Spleen (tissue), 11 donors: ENCODE results near the gene RNF157. TPM values are rescaled to one million over a fixed set of nuclear protein-coding genes. Genes with fewer than 3 reads are reported as not detected.

ENCODE experiments used
- DNase-seq: peaks from one replicate; pipeline ENCODE4 v3.0.0-alpha.2; 2020
- H3K27ac ChIP-seq, 8 donors: fragments of 200-600 bp; sonication (generic) in 7 of 8; 1 replicate in 4 of 8; 2 replicates in 4 of 8; pipeline versions ENCODE4 v1.5.0 to v1.8.0; 2016 to 2021; ENCODE audit warnings: inconsistent platforms in 4 of 8, mild to moderate bottlenecking in 4 of 8, moderate library complexity in 1 of 8
- H3K27me3 ChIP-seq, 7 donors: fragments of 200-600 bp; sonication (generic) in 6 of 7; replicated peaks in 1 of 7; 1 replicate in 4 of 7; 2 replicates in 3 of 7; pipeline versions ENCODE4 v1.5.0 to v1.8.0; 2016 to 2021; ENCODE audit warnings: inconsistent platforms in 3 of 7, mild to moderate bottlenecking in 1 of 7
- H3K36me3 ChIP-seq, 6 donors: fragments of 200-600 bp; sonication (generic) in 5 of 6; 1 replicate in 4 of 6; 2 replicates in 2 of 6; pipeline versions ENCODE4 v1.5.0 to v1.8.0; 2016 to 2021; ENCODE audit warnings: inconsistent platforms in 2 of 6
- H3K4me1 ChIP-seq, 6 donors: fragments of 200-600 bp; sonication (generic) in 5 of 6; 1 replicate in 3 of 6; 2 replicates in 3 of 6; pipeline versions ENCODE4 v1.5.0 to v1.8.0; 2016 to 2021; ENCODE audit warnings: inconsistent platforms in 3 of 6
- H3K4me3 ChIP-seq, 8 donors: fragments of 200-600 bp; sonication (generic) in 7 of 8; 1 replicate in 4 of 8; 2 replicates in 4 of 8; pipeline versions ENCODE4 v1.5.0 to v1.8.0; 2016 to 2021; ENCODE audit warnings: inconsistent platforms in 4 of 8, mild to moderate bottlenecking in 4 of 8, moderate library complexity in 2 of 8
- H3K9me3 ChIP-seq, 8 donors: fragments of 200-600 bp; sonication (generic) in 7 of 8; 1 replicate in 4 of 8; 2 replicates in 4 of 8; pipeline versions ENCODE4 v1.5.0 to v1.8.0; 2016 to 2021; ENCODE audit warnings: inconsistent platforms in 4 of 8
- CTCF ChIP-seq, 11 experiments: fragments of 200-600 bp in 7 of 11; fragments of 450-650 bp in 4 of 11; sonication (generic) in 4 of 11; IDR thresholded peaks in 8 of 11; conservative IDR thresholded peaks in 3 of 11; 1 replicate in 7 of 11; 2 replicates in 4 of 11; pipeline versions ENCODE4 v1.4.0 to v1.8.0; 2016 to 2021; ENCODE audit warnings: antibody characterized with exemption in 11 of 11, inconsistent platforms in 4 of 11, mild to moderate bottlenecking in 1 of 11
- POLR2A ChIP-seq, 3 donors: fragments of 450-650 bp; IDR thresholded peaks; one replicate each; pipeline ENCODE4 v1.5.1; 2017; ENCODE audit warnings: antibody characterized with exemption in 3 of 3, mild to moderate bottlenecking in 1 of 3
- POLR2AphosphoS5 ChIP-seq, 3 donors: sonication (generic); formaldehyde crosslinking; IDR thresholded peaks; one replicate each; pipeline ENCODE4 v1.5.1; 2017; ENCODE audit warnings: antibody characterized with exemption in 3 of 3
- WGBS, 5 donors: extraction: QIAGEN DNeasy Blood & Tissue Kit in 3 of 5; methylation state at CpG; one replicate each; pipeline versions ENCODE4 v1.1.5 to v1.1.7; 2013 to 2018; 5-methylcytosine and 5-hydroxymethylcytosine counted together
- intact Hi-C: fragments of 100-400 bp; cut with DNase I; formaldehyde crosslinking; loops from one replicate; pipeline ENCODE4 v1.15.0; 2023; ENCODE audit warnings: low total_unique reads
- polyA plus RNA-seq, 3 donors: library from polyadenylated mRNA; stranded (reverse); fragments of 200-250 nt; gene quantifications; one replicate each; pipeline ENCODE4 v1.2.1, GENCODE V29; 2013
- total RNA-seq, 7 donors: library from RNA; depleted of rRNA in 3 of 7; stranded (reverse); fragments of >200 nt in 3 of 7; fragmentation: NEBNext Ultra II Directional in 4 of 7; extraction: Animal tissue kit (Norgen Biotek cat#: 25700) in 4 of 7; gene quantifications; one replicate each; pipeline versions ENCODE4 v1.1.0 to v1.2.1, GENCODE V29; 2016 to 2021
- donor health status: healthy with polysubstance abuse.
- donor health status: DM: no; HTN: no; CAD: no; lungs with moderate emphysema.
- donor health status: DM: no; HTN: no; CAD: no.
- donor health status: Bipolar disorder and iron deficiency.
- donor health status: healthy.
- donor health status: DM: no; HTN: no; CAD: no.
- donor health status: DM: yes; HTN: yes; CAD: no.

RNF157 gene
- total and polyA plus RNA-seq, 10 donors: 0.89 to 13.0 (median 7.6) TPM

GRCh38 chr17:76170114-76170513 lies 70.2 kb downstream of the RNF157 start:
- 55 to 100% (median 81%) methylated on average over 1 of the region's 1 CpG for WGBS, 5 donors
- intact Hi-C loops: no loop called here
- no peak for DNase-seq
- Histone ChIP-seq H3K4me1 (no peaks in the 10 kb centered on the region), H3K27me3 (no peaks in the 10 kb centered on the region), H3K27ac (no peak overlapping the region), H3K9me3 (no peaks in the 10 kb centered on the region), H3K36me3 (no peaks in the 10 kb centered on the region), H3K4me3 (no peak overlapping the region)
- TF ChIP-seq CTCF (IDR thresholded peaks at IDR 0.05 in 8 of 11, conservative IDR thresholded peaks at IDR 0.05 in 3 of 11) (no peak), POLR2A (IDR thresholded peaks at IDR 0.05) (no peak), POLR2AphosphoS5 (IDR thresholded peaks at IDR 0.05) (no peak)

- Histone ChIP-seq H3K27me3 (no peaks in the 10 kb centered on the region), H3K27ac (no peak overlapping the region), H3K9me3 (no peaks in the 10 kb centered on the region), H3K4me1 (no peaks in the 10 kb centered on the region), H3K4me3 (no peak overlapping the region), H3K36me3 (no peaks in the 10 kb centered on the region)
- 80 to 93% (median 93%) methylated on average over 10 of the region's 10 CpGs for WGBS, 5 donors
- no peak for TF ChIP-seq CTCF (IDR thresholded peaks at IDR 0.05 in 8 of 11, conservative IDR thresholded peaks at IDR 0.05 in 3 of 11)
- TF ChIP-seq POLR2AphosphoS5 (IDR thresholded peaks at IDR 0.05): no peak
- no peak for TF ChIP-seq POLR2A (IDR thresholded peaks at IDR 0.05)
- intact Hi-C loops: no loop called here
- DNase-seq: no peak
Measured at GRCh38 chr17:76166906-76167305, 73.4 kb downstream of the RNF157 start.

- TF ChIP-seq CTCF (IDR thresholded peaks at IDR 0.05 in 8 of 11, conservative IDR thresholded peaks at IDR 0.05 in 3 of 11): no peak
- intact Hi-C loops: no loop called here
- Histone ChIP-seq H3K4me3 (no peak overlapping the region), H3K36me3 (no peaks in the 10 kb centered on the region), H3K9me3 (no peaks in the 10 kb centered on the region), H3K4me1 (no peaks in the 10 kb centered on the region), H3K27ac (no peak overlapping the region), H3K27me3 (no peaks in the 10 kb centered on the region)
- 83 to 91% (median 88%) methylated on average over 7 of the region's 7 CpGs for WGBS, 5 donors
- DNase-seq: no peak
Measured at GRCh38 chr17:76166168-76166567, 74.1 kb downstream of the RNF157 start.

- 77 to 88% (median 80%) methylated on average over 2 of the region's 2 CpGs for WGBS, 5 donors
- no peak for DNase-seq
- H3K4me3 ChIP-seq: no peak overlapping the region
- H3K27ac ChIP-seq: no peak overlapping the region
- TF ChIP-seq POLR2A (IDR thresholded peaks at IDR 0.05) (no peak), POLR2AphosphoS5 (IDR thresholded peaks at IDR 0.05) (no peak), CTCF (IDR thresholded peaks at IDR 0.05 in 8 of 11, conservative IDR thresholded peaks at IDR 0.05 in 3 of 11) (no peak)
- H3K27me3 ChIP-seq: no peaks in the 10 kb centered on the region
- intact Hi-C loops: no loop called here
- no peaks in the 10 kb centered on the region for H3K9me3 ChIP-seq
- no peaks in the 10 kb centered on the region for H3K4me1 ChIP-seq
- H3K36me3 ChIP-seq: no peaks in the 10 kb centered on the region
Measured at GRCh38 chr17:76164331-76164730, 76.0 kb downstream of the RNF157 start.
